ENCODE data around the gene MPV17. TPM values are rescaled to one million over a fixed set of nuclear protein-coding genes. Genes with fewer than 3 reads are reported as not detected.

MPV17 gene
- total and polyA plus RNA-seq, 2 of the 13 experiments (the other 11 are each of a cell fraction or from before 2014, with no cell fraction given), result 48.9 to 129 TPM

DNA sequence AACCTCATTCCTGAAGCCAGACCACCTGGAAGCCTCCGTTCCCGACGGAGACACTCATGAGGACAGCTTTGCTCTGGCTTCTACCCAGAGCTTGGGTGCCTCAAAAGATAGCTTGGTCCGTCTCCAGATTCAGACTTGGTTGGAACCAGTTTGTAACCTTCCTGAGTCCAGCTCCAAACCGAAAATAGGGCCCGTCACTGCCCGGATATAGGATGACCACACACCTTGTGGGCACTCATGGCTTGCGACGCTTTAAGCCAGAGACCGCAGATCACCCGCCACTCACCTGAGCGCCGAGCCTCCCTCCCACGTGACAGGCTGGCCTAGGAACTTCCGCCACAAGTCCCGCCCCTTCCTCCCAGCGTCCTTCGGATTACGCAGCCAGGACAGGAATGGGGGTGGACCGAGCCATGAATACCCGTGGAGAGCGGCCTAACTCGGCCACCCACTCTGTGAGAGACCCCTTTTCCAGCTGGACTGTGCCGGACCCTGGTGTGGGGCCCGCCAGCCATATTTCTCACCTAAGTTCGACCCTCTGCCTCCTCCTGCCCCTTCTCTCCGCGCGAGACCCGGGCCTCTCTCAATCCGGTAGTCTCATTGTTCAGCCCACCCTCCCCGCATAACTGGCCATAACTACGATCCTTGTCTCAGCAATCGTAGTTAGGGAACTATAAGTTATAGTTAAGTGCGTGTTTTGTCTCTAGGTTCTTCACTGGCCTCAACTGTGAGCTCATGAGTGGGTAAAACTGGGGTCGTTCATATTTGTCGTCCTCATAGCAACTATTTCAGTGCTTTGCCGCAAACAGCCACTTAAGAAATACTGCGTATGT, at the start of gene MPV17 (continued):
- TF ChIP-seq, protein P1, sequence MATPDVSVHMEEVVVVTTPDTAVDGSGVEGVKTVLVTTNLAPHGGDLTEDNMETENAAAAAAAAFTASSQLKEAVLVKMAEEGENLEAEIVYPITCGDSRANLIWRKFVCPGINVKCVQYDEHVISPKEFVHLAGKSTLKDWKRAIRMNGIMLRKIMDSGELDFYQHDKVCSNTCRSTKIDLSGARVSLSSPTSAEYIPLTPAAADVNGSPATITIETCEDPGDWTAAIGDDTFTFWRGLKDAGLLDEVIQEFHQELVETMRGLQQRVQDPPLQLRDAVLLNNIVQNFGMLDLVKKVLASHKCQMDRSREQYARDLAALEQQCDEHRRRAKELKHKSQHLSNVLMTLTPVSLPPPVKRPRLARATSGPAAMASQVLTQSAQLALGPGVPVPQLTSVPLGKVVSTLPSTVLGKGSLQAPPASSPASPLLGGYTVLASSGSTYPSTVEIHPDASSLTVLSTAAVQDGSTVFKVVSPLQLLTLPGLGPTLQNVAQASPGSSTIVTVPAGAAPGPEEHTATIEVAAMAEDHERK (CRISPR knock-in tag; IDR thresholded peaks at IDR 0.05; ENCODE audit: low read depth), result peak; percentile 67; the same call in 1 of the 2 replicates
- TF ChIP-seq HCFC1 (IDR thresholded peaks at IDR 0.05; ENCODE audit: low read depth, low read length), result peak; percentile 54
- TF ChIP-seq, protein P2, sequence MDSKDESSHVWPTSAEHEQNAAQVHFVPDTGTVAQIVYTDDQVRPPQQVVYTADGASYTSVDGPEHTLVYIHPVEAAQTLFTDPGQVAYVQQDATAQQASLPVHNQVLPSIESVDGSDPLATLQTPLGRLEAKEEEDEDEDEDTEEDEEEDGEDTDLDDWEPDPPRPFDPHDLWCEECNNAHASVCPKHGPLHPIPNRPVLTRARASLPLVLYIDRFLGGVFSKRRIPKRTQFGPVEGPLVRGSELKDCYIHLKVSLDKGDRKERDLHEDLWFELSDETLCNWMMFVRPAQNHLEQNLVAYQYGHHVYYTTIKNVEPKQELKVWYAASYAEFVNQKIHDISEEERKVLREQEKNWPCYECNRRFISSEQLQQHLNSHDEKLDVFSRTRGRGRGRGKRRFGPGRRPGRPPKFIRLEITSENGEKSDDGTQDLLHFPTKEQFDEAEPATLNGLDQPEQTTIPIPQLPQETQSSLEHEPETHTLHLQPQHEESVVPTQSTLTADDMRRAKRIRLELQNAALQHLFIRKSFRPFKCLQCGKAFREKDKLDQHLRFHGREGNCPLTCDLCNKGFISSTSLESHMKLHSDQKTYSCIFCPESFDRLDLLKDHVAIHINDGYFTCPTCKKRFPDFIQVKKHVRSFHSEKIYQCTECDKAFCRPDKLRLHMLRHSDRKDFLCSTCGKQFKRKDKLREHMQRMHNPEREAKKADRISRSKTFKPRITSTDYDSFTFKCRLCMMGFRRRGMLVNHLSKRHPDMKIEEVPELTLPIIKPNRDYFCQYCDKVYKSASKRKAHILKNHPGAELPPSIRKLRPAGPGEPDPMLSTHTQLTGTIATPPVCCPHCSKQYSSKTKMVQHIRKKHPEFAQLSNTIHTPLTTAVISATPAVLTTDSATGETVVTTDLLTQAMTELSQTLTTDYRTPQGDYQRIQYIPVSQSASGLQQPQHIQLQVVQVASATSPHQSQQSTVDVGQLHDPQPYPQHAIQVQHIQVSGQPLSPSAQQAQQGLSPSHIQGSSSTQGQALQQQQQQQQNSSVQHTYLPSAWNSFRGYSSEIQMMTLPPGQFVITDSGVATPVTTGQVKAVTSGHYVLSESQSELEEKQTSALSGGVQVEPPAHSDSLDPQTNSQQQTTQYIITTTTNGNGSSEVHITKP (CRISPR knock-in tag; IDR thresholded peaks at IDR 0.05; ENCODE audit: low read depth), result peak; percentile 94
- peak; percentile 96 for TF ChIP-seq MYC (CRISPR knock-in tag; IDR thresholded peaks at IDR 0.05; ENCODE audit: borderline replicate concordance)
- TF ChIP-seq, protein P3, sequence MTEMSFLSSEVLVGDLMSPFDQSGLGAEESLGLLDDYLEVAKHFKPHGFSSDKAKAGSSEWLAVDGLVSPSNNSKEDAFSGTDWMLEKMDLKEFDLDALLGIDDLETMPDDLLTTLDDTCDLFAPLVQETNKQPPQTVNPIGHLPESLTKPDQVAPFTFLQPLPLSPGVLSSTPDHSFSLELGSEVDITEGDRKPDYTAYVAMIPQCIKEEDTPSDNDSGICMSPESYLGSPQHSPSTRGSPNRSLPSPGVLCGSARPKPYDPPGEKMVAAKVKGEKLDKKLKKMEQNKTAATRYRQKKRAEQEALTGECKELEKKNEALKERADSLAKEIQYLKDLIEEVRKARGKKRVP (CRISPR knock-in tag; IDR thresholded peaks at IDR 0.05), result no peak
- TF ChIP-seq NFKB2 (CRISPR knock-in tag; IDR thresholded peaks at IDR 0.05; ENCODE audit: borderline replicate concordance), result peak; percentile 91; the same call in 1 of the 2 replicates
- TF ChIP-seq ZBTB38 (CRISPR knock-in tag; IDR thresholded peaks at IDR 0.05), result peak; percentile 83
- 0 out of 4 replicates have a peak, but pooled peaks of 1 of the 2 experiments have one; percentile 45 for TF ChIP-seq EP300 (IDR thresholded peaks at IDR 0.05; ENCODE audit: low read depth in 2 of 2, low read length in 2 of 2)
- TF ChIP-seq EP300 (CRISPR knock-in tag; IDR thresholded peaks at IDR 0.05; ENCODE audit: borderline replicate concordance), result no peak
- TF ChIP-seq FOXK2 (IDR thresholded peaks at IDR 0.05), result 0 out of 2 replicates have a peak, but pooled peaks have one; percentile 37
- TF ChIP-seq NR2F6 (IDR thresholded peaks at IDR 0.05), result no peak
- TF ChIP-seq NR2F6 (CRISPR knock-in tag; IDR thresholded peaks at IDR 0.05), result no peak
- TF ChIP-seq ZNF326 (CRISPR knock-in tag; IDR thresholded peaks at IDR 0.05; ENCODE audit: borderline replicate concordance), result no peak
- 0 out of 2 replicates have a peak, but pooled peaks have one; percentile 35 for TF ChIP-seq ZNF780A (CRISPR knock-in tag; IDR thresholded peaks at IDR 0.05)
- TF ChIP-seq ZNF776 (CRISPR knock-in tag; IDR thresholded peaks at IDR 0.05), result peak; percentile 94
- no peak; the same call in 1 of the 2 replicates for TF ChIP-seq CBX5 (CRISPR knock-in tag; IDR thresholded peaks at IDR 0.05; ENCODE audit: borderline replicate concordance)
- peak; percentile 41; the same call in 1 of the 2 replicates for TF ChIP-seq ZZZ3 (CRISPR knock-in tag; IDR thresholded peaks at IDR 0.05; ENCODE audit: borderline replicate concordance)
- TF ChIP-seq ZNF501 (CRISPR knock-in tag; IDR thresholded peaks at IDR 0.05), result peak; percentile 95
- TF ChIP-seq, protein P4, sequence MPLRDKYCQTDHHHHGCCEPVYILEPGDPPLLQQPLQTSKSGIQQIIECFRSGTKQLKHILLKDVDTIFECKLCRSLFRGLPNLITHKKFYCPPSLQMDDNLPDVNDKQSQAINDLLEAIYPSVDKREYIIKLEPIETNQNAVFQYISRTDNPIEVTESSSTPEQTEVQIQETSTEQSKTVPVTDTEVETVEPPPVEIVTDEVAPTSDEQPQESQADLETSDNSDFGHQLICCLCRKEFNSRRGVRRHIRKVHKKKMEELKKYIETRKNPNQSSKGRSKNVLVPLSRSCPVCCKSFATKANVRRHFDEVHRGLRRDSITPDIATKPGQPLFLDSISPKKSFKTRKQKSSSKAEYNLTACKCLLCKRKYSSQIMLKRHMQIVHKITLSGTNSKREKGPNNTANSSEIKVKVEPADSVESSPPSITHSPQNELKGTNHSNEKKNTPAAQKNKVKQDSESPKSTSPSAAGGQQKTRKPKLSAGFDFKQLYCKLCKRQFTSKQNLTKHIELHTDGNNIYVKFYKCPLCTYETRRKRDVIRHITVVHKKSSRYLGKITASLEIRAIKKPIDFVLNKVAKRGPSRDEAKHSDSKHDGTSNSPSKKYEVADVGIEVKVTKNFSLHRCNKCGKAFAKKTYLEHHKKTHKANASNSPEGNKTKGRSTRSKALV (CRISPR knock-in tag; IDR thresholded peaks at IDR 0.05), result peak; percentile 76; the same call in 1 of the 2 replicates
- TF ChIP-seq MAZ (IDR thresholded peaks at IDR 0.05; ENCODE audit: borderline replicate concordance, low read depth, low read length), result peak; percentile 44; the same call in 1 of the 2 replicates
- TF ChIP-seq MAZ (CRISPR knock-in tag; IDR thresholded peaks at IDR 0.05; ENCODE audit: low read depth), result peak; percentile 79
- TF ChIP-seq ZSCAN22 (CRISPR knock-in tag; IDR thresholded peaks at IDR 0.05), result no peak

Data from HepG2 (cell line).